Colonic mucosa (tissue), 4 donors: ENCODE measurements around the gene CITED4. TPM values are rescaled to one million over a fixed set of nuclear protein-coding genes. Genes with fewer than 3 reads are reported as not detected.

Source experiments
- DNase-seq: peaks from one replicate; pipeline ENCODE4 v3.0.0-alpha.2; 2020
- H3K27ac ChIP-seq: fragments of 200-600 bp; one replicate; pipeline ENCODE4 v1.8.0; 2021
- H3K27me3 ChIP-seq: fragments of 200-600 bp; one replicate; pipeline ENCODE4 v1.8.0; 2021
- H3K36me3 ChIP-seq: fragments of 200-600 bp; one replicate; pipeline ENCODE4 v1.8.0; 2021
- H3K4me1 ChIP-seq: fragments of 200-600 bp; one replicate; pipeline ENCODE4 v1.8.0; 2021; ENCODE audit warnings: mild to moderate bottlenecking
- H3K4me3 ChIP-seq: fragments of 200-600 bp; one replicate; pipeline ENCODE4 v1.8.0; 2021
- H3K9ac ChIP-seq, 2 donors: one replicate each; pipeline ENCODE4 v1.7.0; 2013; ENCODE audit warnings: control low read depth in 2 of 2, low read depth in 2 of 2, low read length in 2 of 2
- H3K9me3 ChIP-seq: fragments of 200-600 bp; one replicate; pipeline ENCODE4 v1.8.0; 2021
- intact Hi-C: fragments of 100-400 bp; cut with DNase I; formaldehyde crosslinking; loops from one replicate; pipeline ENCODE4 v1.14.1; 2022
- total RNA-seq, 2 donors: library from RNA; stranded (reverse); fragmentation: NEBNext Ultra II Directional in 1 of 2; extraction: Animal tissue kit (Norgen Biotek cat#: 25700) in 1 of 2; gene quantifications; one replicate each; pipeline ENCODE4 v1.2.1, GENCODE V29; 2021
- TF ChIP-seq, protein P1 (sequence below): fragments of 200-600 bp; IDR thresholded peaks from one replicate; pipeline ENCODE4 v1.8.0; 2022; ENCODE audit warnings: antibody characterized with exemption, mild to moderate bottlenecking
- donor health status: healthy.
- donor health status: DM: no; HTN: no; CAD: no.
- donor health status: DM: no; HTN: no; CAD: no.

The CITED4 gene
- total RNA-seq, 2 donors from 2014 or later = 3.4 to 5.8 TPM

DNA sequence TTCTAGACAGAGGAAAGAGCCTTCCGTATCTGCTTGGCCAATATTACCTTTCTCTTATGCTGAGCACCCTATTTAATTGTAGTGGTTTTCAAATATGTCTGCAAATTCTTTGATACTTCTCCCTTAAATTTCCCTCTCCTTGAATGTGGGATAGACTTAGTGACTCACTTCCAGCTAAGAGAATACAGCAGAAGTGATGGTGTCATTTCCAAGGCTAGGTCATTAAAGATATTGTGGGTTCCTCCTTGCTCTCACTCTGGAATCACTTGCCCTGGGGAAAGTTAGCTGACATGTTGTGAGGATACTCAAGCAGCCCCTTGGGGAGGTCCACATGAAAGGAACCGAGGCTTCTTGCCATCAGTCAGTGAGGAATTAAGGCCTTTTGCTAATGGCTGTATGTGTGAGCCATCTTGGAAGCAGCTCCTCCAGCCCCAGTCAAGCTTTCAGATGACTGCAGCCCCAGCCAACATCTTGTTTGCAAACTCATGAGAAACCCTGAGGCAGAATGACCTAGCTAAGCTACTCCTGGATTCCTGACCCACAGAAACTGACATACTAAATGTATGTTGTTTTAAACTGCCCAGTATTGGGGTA is 8.1 kb upstream of the CITED4 start:
- DNase-seq = no peak
- TF ChIP-seq, protein P1, sequence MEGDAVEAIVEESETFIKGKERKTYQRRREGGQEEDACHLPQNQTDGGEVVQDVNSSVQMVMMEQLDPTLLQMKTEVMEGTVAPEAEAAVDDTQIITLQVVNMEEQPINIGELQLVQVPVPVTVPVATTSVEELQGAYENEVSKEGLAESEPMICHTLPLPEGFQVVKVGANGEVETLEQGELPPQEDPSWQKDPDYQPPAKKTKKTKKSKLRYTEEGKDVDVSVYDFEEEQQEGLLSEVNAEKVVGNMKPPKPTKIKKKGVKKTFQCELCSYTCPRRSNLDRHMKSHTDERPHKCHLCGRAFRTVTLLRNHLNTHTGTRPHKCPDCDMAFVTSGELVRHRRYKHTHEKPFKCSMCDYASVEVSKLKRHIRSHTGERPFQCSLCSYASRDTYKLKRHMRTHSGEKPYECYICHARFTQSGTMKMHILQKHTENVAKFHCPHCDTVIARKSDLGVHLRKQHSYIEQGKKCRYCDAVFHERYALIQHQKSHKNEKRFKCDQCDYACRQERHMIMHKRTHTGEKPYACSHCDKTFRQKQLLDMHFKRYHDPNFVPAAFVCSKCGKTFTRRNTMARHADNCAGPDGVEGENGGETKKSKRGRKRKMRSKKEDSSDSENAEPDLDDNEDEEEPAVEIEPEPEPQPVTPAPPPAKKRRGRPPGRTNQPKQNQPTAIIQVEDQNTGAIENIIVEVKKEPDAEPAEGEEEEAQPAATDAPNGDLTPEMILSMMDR = no peak
- no peak overlapping the region for H3K27ac ChIP-seq
- no peaks in the 10 kb centered on the region for H3K27me3 ChIP-seq
- H3K9ac ChIP-seq = no peak overlapping the region
- H3K4me1 ChIP-seq = no peaks in the 10 kb centered on the region
- no peak overlapping the region for H3K4me3 ChIP-seq
- intact Hi-C loops = no loop called here
- H3K9me3 ChIP-seq = no peaks in the 10 kb centered on the region
- H3K36me3 ChIP-seq = no peaks in the 10 kb centered on the region

DNA sequence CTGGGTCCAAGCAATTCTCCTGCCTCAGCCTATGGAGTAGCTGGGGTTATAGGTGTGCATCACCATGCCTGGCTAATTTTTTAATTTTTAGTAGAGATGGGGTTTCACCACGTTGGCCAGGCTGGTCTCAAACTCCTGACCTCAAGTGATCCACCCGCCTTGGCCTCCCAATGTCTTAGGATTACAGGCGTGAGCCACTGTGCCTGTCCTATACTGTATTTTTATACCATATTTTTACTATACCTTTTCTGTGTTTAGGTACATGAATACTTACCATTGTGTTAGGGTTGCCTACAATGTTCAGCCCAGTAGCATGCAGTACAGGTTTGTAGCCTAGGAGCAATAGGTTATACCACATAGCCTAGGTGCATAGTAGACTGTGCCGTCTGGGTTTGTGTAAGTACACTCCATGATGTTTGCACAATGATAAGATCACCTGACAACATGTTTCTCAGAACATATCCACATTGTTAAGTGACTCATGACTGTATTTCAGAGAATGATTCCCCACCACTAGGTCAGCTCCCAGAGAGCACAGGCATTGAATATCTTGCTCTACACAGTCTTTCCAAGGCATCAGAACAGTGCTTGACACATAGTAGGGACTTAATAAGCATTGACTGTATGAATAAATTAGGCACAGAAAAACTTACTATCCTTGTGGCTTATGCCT is 6.0 kb upstream of the CITED4 start:
- intact Hi-C loops = no loop called here
- Histone ChIP-seq H3K27ac (no peak overlapping the region), H3K9ac (no peak overlapping the region)

DNA sequence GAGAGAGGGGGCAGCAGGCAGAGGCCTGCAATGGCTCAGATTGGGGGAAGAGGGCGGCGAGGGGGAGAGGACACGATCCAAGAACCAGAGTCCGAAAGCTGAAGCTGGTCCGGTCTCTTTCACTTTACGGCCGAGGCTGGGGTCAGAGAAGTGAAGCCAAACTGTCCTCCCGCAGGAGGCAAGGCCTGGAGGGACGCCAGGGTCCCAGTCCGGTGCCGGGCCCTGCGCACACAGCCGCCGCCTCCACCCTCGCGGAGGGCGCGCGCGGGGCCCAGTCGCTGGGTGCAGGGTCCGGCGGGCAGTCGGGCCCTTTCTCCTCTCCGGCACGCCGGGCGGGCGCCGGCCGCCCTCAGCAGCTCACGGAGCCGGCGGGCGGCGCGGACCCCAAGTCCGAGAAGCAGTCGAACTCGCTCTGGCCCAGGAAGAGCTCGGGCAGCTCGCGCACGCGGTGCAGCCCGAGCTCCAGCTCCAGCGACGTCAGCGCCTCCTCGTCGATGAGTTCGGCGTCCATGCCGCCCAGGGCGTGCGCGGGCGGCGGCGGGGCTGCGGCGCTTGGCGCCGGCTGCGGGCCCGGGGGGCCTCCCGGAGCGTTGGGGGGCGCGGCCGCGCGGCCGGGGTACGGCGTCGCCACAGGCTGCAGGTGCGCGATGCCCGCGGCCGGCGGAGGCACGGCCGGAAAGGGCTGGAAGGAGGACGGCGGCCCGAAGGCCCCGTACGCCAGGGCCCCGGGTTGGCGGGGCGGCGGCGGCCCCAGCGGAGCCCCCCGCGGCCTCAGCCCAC is 749 bp downstream of the CITED4 start:
- Histone ChIP-seq H3K36me3 (no peaks in the 10 kb centered on the region), H3K27ac (no peak overlapping the region), H3K4me1 (no peaks in the 10 kb centered on the region), H3K27me3 (peaks cover 10% of the 10 kb centered on the region), H3K4me3 (peak overlapping the region; percentile 73), H3K9me3 (no peaks in the 10 kb centered on the region), H3K9ac (peak overlapping the region; percentile 61 to 89)
- TF ChIP-seq, protein P1 = no peak
- intact Hi-C loops = loop anchor here (5.0 kb wide), 1 partner anchor 194 kb away; the partner anchor contains the start of gene RIMS3
- peak; percentile 38 for DNase-seq

More for the DNA sequence above, 6.0 kb upstream of the CITED4 start:
- H3K4me3 ChIP-seq = no peak overlapping the region
- TF ChIP-seq, protein P1 = no peak
- no peaks in the 10 kb centered on the region for H3K36me3 ChIP-seq
- H3K27me3 ChIP-seq = no peaks in the 10 kb centered on the region
- H3K9me3 ChIP-seq = no peaks in the 10 kb centered on the region
- H3K4me1 ChIP-seq = no peaks in the 10 kb centered on the region
- no peak for DNase-seq

DNA sequence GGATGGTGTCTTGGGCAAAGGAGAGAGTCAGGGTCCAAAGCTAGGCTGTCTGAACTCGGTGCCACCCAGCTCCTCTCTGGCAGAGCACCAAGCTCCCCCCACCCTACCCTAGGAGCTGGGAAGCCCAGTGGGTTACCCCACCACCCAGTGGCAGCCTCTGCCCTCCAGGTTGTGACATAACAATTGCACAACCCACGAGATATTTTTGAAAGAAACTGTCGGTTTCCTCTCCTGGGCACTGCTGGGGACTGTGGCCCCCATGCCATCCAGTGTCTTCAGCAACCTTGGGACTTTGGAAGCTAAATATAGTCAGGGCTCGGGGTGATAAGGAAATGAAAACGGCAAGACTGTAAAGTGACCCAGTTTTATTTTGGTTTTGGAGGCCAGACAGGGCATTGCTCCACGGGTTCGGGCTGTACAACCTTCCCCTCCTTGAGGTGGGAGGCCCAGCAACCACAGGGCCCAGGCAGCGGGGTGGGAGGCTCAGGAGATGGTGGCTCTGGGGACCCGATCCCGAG is 1.4 kb downstream of the CITED4 start:
- intact Hi-C loops = loop anchor here (5.0 kb wide), 1 partner anchor 193 kb away; the partner anchor contains the start of gene RIMS3
- Histone ChIP-seq H3K36me3 (no peaks in the 10 kb centered on the region), H3K9ac (peak overlapping the region; percentile 61 to 89), H3K27me3 (peaks cover 10% of the 10 kb centered on the region), H3K27ac (no peak overlapping the region), H3K4me3 (peak overlapping the region; percentile 49), H3K4me1 (no peaks in the 10 kb centered on the region), H3K9me3 (no peaks in the 10 kb centered on the region)
- DNase-seq = no peak
- TF ChIP-seq, protein P1 = no peak

DNA sequence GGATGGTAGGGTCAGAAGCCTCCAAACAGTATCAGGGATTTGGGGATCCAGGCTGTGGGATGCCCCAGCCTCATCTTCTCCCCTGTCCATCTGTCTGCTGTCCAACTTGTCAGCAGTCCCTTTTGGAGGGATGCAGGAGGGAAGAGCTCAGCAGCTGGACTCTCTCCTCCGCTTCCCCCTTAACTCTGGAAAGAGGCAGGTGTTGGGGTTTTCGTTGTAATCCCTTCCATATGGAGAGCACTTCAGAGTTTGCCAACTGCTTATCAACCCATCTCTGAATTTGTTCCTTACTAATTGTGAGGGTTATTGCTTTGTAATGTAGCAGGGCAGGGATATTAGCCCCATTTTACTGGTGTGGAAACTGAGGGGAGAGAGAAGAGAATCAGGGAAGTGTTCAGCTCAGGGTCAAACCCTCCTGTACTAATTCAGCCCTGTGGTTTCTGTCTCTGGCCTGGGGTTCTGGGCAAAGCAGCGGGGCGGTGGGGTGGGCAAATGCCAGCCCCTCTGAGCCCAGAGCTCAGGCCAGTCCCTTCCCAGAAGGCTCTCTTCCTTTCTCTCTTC is 3.2 kb downstream of the CITED4 start:
- H3K9ac ChIP-seq = no peak overlapping the region
- no peaks in the 10 kb centered on the region for H3K36me3 ChIP-seq
- H3K27ac ChIP-seq = no peak overlapping the region
- intact Hi-C loops = no loop called here
- DNase-seq = no peak
- TF ChIP-seq, protein P1 = no peak
- H3K9me3 ChIP-seq = no peaks in the 10 kb centered on the region
- no peaks in the 10 kb centered on the region for H3K4me1 ChIP-seq
- peaks cover 10% of the 10 kb centered on the region for H3K27me3 ChIP-seq
- H3K4me3 ChIP-seq = no peak overlapping the region
